Heart right ventricle (tissue), 16 donors: ENCODE results near the gene PKN2. TPM values are rescaled to one million over a fixed set of nuclear protein-coding genes. Genes with fewer than 3 reads are reported as not detected.
"Not testable (repeated sequence)": the region's sequence is repeated elsewhere in the genome, so short reads cannot be mapped to it uniquely, and the experiment has no call there.

Experiments used
- ATAC-seq, 8 donors: fragments of 200-7000 bp; cut with Tn5 transposase; one replicate each; pipeline ENCODE4 v1.9.1; 2020; ENCODE audit warnings: mild to moderate bottlenecking in 8 of 8, moderate library complexity in 8 of 8, moderate number of reproducible peaks in 1 of 8
- DNase-seq, 2 donors: peaks; one replicate each; pipeline ENCODE4 v3.0.0-alpha.2; 2020
- H3K27ac ChIP-seq, 10 donors: fragments of 200-600 bp; sonication (generic) in 2 of 10; one replicate each; pipeline versions ENCODE4 v1.5.0 to v1.8.0; 2020 to 2022; ENCODE audit warnings: mild to moderate bottlenecking in 3 of 10
- H3K27me3 ChIP-seq, 7 donors: fragments of 200-600 bp; one replicate each; pipeline ENCODE4 v1.8.0; 2021 to 2022; ENCODE audit warnings: mild to moderate bottlenecking in 2 of 7
- H3K36me3 ChIP-seq, 9 donors: fragments of 200-600 bp; sonication (generic) in 1 of 9; one replicate each; pipeline versions ENCODE4 v1.5.0 to v1.8.0; 2020 to 2022; ENCODE audit warnings: mild to moderate bottlenecking in 2 of 9
- H3K4me1 ChIP-seq, 9 donors: fragments of 200-600 bp; sonication (generic) in 1 of 9; one replicate each; pipeline versions ENCODE4 v1.5.0 to v1.8.0; 2020 to 2022; ENCODE audit warnings: mild to moderate bottlenecking in 4 of 9
- H3K4me3 ChIP-seq, 10 donors: fragments of 200-600 bp; sonication (generic) in 2 of 10; one replicate each; pipeline versions ENCODE4 v1.5.0 to v1.8.0; 2020 to 2022; ENCODE audit warnings: mild to moderate bottlenecking in 7 of 10, moderate library complexity in 2 of 10
- H3K9me3 ChIP-seq, 11 donors: fragments of 200-600 bp in 10 of 11; sonication (generic) in 2 of 11; one replicate each; pipeline versions ENCODE4 v1.5.0 to v1.8.0; 2013 to 2022; ENCODE audit warnings: mild to moderate bottlenecking in 2 of 11, control low read depth in 1 of 11, moderate library complexity in 1 of 11
- WGBS, 2 donors: extraction: QIAGEN DNeasy Blood & Tissue Kit; methylation state at CpG; one replicate each; pipeline ENCODE4 v1.1.7; 2013; ENCODE audit warnings: inconsistent platforms in 1 of 2; 5-methylcytosine and 5-hydroxymethylcytosine counted together
- intact Hi-C, 10 donors: fragments of 100-400 bp; cut with DNase I; formaldehyde crosslinking; loops; one replicate each; pipeline versions ENCODE4 v1.11.1 to v1.14.2; 2022
- polyA plus RNA-seq, 2 donors: library from polyadenylated mRNA; stranded (reverse); fragments of 200-250 nt; gene quantifications; one replicate each; pipeline ENCODE4 v1.2.3, GENCODE V29; 2013
- total RNA-seq, 10 donors: library from RNA; stranded (reverse); fragmentation: NEBNext Ultra II Directional in 3 of 10; extraction: Animal tissue kit (Norgen Biotek cat#: 25700) in 3 of 10; gene quantifications; one replicate each; pipeline versions ENCODE4 v1.2.1 to v1.2.4, GENCODE V29; 2021 to 2023
- TF ChIP-seq, protein P1 (sequence below), 9 donors: fragments of 200-600 bp; sonication (generic) in 2 of 9; IDR thresholded peaks; one replicate each; pipeline versions ENCODE4 v1.5.0 to v1.8.0; 2021 to 2022; ENCODE audit warnings: antibody characterized with exemption in 9 of 9, mild to moderate bottlenecking in 5 of 9, moderate library complexity in 1 of 9
- donor health status: Arrhythmogenic right ventricular cardiomyopathy.
- donor health status: ischemic (EF 13 %, LVEDD 7.1; RV severe dilation, severe dysfunction).
- donor health status: healthy with polysubstance abuse.
- donor health status: DM: no; HTN: yes; CAD: no.
- donor health status: DM: no; HTN: no; CAD: no.
- donor health status: ischemic (EF 25% LVEDD 6.9; RV normal size, moderate dysfunction).
- donor health status: ischemic (EF 25% LVEDD 5.7; RV mildly dilated, moderate dysfunction).
- donor health status: healthy.
- donor health status: DM: yes; HTN: yes; CAD: no.
- donor health status: Ischemic cardiomyopathy.
- donor health status: ischemic (EF 35%, LVEDD 5.7; RV mildly dilated, moderate dysfunction).
- donor health status: nonischemic (EF 11% LVEDD 7.7; RV severe dilation, severe dysfunction).
- donor health status: DM: yes; HTN: yes; CAD: no.
- donor health status: PGD.
- donor health status: ischemic (EF 29% LVEDD 5.4; RV normal size, mild dysfunction).
- donor health status: nonischemic (EF 23%, LVEDD 6.1; RV moderate dilation, normal function).

The PKN2 gene
- total and polyA plus RNA-seq, 12 donors = 6.2 to 42.8 (median 33.6) TPM

DNA sequence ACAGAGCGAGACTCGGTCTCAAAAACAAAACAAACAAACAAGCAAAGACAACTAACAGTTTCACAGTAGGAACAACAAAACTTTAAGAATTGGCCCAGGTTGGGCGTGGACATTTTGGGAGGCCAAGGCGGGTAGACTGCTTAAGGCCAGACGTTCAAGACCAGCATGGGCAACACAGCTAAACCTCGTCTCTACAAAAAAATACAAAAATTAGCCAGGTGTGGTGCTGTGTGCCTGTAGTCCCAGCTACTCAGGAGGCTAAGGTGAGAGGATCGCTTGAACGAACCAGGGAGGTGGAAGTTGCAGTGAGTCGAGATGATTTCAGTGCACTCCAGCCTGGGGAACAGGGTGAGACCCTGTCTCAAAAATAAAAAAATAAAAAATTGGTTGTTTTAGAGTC, 193.8 kb downstream of the PKN2 start:
- intact Hi-C loops = loop anchor here in 5 of 10 donors (2.0 to 10.0 kb wide), 3 partner anchors 221 to 223 kb away; no protein-coding TSS in a partner anchor
- Histone ChIP-seq H3K27ac (no peak overlapping the region), H3K4me1 (peaks cover 0 to 56% (median 42%) of the 10 kb centered on the region in 9 donors), H3K4me3 (no peak overlapping the region), H3K9me3 (no peaks in the 10 kb centered on the region), H3K36me3 (peaks cover 0 to 52% (median 4%) of the 10 kb centered on the region in 9 donors), H3K27me3 (no peaks in the 10 kb centered on the region)
- no peak for DNase-seq
- peak in 2 of 8 donors; percentile 17 to 26 for ATAC-seq
- WGBS, 2 donors = 81 to 83% methylated on average over 9 of the region's 9 CpGs
- TF ChIP-seq, protein P1, sequence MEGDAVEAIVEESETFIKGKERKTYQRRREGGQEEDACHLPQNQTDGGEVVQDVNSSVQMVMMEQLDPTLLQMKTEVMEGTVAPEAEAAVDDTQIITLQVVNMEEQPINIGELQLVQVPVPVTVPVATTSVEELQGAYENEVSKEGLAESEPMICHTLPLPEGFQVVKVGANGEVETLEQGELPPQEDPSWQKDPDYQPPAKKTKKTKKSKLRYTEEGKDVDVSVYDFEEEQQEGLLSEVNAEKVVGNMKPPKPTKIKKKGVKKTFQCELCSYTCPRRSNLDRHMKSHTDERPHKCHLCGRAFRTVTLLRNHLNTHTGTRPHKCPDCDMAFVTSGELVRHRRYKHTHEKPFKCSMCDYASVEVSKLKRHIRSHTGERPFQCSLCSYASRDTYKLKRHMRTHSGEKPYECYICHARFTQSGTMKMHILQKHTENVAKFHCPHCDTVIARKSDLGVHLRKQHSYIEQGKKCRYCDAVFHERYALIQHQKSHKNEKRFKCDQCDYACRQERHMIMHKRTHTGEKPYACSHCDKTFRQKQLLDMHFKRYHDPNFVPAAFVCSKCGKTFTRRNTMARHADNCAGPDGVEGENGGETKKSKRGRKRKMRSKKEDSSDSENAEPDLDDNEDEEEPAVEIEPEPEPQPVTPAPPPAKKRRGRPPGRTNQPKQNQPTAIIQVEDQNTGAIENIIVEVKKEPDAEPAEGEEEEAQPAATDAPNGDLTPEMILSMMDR (IDR thresholded peaks at IDR 0.05) = no peak

DNA sequence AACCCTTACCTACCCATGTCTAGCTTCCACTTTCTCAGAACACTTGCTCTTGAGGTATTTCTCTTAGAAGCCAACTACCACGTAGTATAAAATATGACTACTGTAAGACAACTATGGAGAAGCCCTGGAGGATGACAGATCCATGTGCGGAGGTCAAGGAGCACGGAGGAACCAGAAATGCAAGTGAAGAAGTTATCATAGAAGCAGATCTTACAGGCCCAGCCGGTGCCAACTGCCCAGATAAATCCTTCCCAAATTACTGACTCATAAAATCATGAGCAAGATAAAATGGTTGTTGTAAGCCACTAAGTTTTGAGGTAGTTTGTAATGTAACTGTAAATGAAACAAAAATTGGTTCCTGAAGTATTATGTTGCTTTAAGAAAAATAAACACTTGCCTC, 194.7 kb downstream of the PKN2 start:
- Histone ChIP-seq H3K27me3 (no peaks in the 10 kb centered on the region), H3K4me1 (peaks cover 0 to 58% (median 43%) of the 10 kb centered on the region in 9 donors), H3K4me3 (no peak overlapping the region), H3K36me3 (peaks cover 0 to 60% (median 4%) of the 10 kb centered on the region in 9 donors), H3K9me3 (no peaks in the 10 kb centered on the region), H3K27ac (no peak overlapping the region)
- DNase-seq = no peak
- ATAC-seq = peak in 1 of 8 donors; percentile 9
- WGBS, 2 donors = 60 to 72% methylated on average over 4 of the region's 4 CpGs
- TF ChIP-seq, protein P1 (IDR thresholded peaks at IDR 0.05) = no peak
- intact Hi-C loops = loop anchor here in 4 of 10 donors (5.0 to 10.0 kb wide), 2 partner anchors 221 to 224 kb away; no protein-coding TSS in a partner anchor

DNA sequence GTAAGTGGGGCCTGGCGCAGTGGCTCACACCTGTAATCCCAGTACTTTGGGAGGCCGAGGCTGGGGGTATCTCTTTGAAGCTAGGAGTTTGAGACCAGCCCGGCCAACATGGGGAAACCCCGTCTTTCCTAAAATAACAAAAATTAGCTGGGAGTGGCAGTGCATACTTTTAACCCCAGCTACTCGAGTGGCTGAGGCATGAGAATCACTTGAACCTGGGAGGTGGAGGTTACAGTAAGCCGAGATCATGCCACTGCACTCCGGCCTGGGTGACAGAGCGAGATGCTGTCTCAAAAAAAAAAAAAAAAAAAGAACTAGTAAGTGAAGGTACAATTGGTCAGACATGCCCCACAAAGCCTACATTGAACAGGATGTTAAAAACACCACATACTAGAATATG, 196.6 kb downstream of the PKN2 start:
- intact Hi-C loops = loop anchor here in 2 of 10 donors (5.0 to 10.0 kb wide), 2 partner anchors 78 to 226 kb away; no protein-coding TSS in a partner anchor
- 65 to 70% methylated on average over 8 of the region's 8 CpGs for WGBS, 2 donors
- not testable (repeated sequence) for H3K27ac ChIP-seq, H3K9me3 ChIP-seq, ATAC-seq, H3K4me3 ChIP-seq, H3K27me3 ChIP-seq, DNase-seq
- peaks cover 0 to 50% (median 26%) of the 10 kb centered on the region in 9 donors for H3K4me1 ChIP-seq
- peaks cover 0 to 80% (median 22%) of the 10 kb centered on the region in 9 donors for H3K36me3 ChIP-seq

DNA sequence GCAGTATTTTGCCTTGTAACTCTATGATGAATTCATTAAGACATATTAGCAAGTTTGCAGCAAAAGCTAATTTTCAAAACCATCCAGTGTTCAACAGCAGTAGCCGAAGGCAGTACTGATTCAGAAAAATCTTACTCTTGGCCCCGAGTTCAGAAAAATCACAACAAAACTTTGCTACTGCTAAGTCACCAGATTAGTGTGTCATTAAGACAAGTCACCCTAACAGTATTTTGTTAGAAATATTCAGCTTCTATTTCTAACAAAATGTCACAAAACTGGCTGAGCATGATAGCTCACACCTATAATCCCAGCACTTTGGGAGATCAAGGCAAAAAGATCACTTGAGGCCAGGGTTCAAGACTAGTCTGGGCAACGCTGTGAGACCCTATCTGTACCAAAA, 199.1 kb downstream of the PKN2 start:
- Histone ChIP-seq H3K4me3 (no peak overlapping the region), H3K27ac (no peak overlapping the region), H3K9me3 (no peaks in the 10 kb centered on the region), H3K36me3 (peaks cover 0 to 98% (median 29%) of the 10 kb centered on the region in 9 donors), H3K4me1 (peaks cover 0 to 34% (median 9%) of the 10 kb centered on the region in 9 donors), H3K27me3 (no peaks in the 10 kb centered on the region)
- TF ChIP-seq, protein P1 (IDR thresholded peaks at IDR 0.05) = no peak
- 81 to 84% methylated on average over 3 of the region's 3 CpGs for WGBS, 2 donors
- no peak for ATAC-seq
- no peak for DNase-seq
- intact Hi-C loops = loop anchor here in 2 of 10 donors (5.0 to 10.0 kb wide), 2 partner anchors 81 to 228 kb away; no protein-coding TSS in a partner anchor

Other genes starting within 250 kb of the PKN2 start
- gene GTF2B, start 207.3 kb downstream of the PKN2 start, total RNA-seq = 10 to 100 TPM; 10.5 to 16.0 (median 12.6) TPM
- gene GTF2B, start 207.3 kb downstream of the PKN2 start, polyA plus RNA-seq = 10 to 100 TPM in 1 of 2 donors, 1 to 10 TPM in 1; 7.5 to 13.6 TPM